Parathyroid adenoma (tissue), 2 donors: ENCODE measurements around the gene ANXA6.

Experiments
- H2AFZ ChIP-seq: fragments of 300-600 bp; sonication (generic); one replicate; pipeline ENCODE4 v1.7.0; 2017; ENCODE audit warnings: antibody characterized with exemption, mild to moderate bottlenecking
- H3K27ac ChIP-seq: fragments of 300-600 bp; sonication (generic); one replicate; pipeline ENCODE4 v1.7.0; 2017
- H3K27me3 ChIP-seq: fragments of 300-600 bp; sonication (generic); one replicate; pipeline ENCODE4 v1.7.0; 2017; ENCODE audit warnings: low read length; ENCODE audit not compliant: control insufficient read depth, insufficient read depth
- H3K36me3 ChIP-seq: fragments of 300-600 bp; sonication (generic); one replicate; pipeline ENCODE4 v1.7.0; 2017; ENCODE audit warnings: low read length; ENCODE audit not compliant: control insufficient read depth, insufficient read depth
- H3K4me1 ChIP-seq: fragments of 300-600 bp; sonication (generic); one replicate; pipeline ENCODE4 v1.7.0; 2017; ENCODE audit warnings: control low read depth
- H3K4me2 ChIP-seq: fragments of 300-600 bp; sonication (generic); one replicate; pipeline ENCODE4 v1.7.0; 2017; ENCODE audit warnings: low read length
- H3K4me3 ChIP-seq: fragments of 300-600 bp; sonication (generic); one replicate; pipeline ENCODE4 v1.7.0; 2017; ENCODE audit warnings: low read depth, low read length
- H3K79me2 ChIP-seq: fragments of 300-600 bp; sonication (generic); one replicate; pipeline ENCODE4 v1.7.0; 2017; ENCODE audit warnings: control low read depth
- H3K9ac ChIP-seq: fragments of 300-600 bp; sonication (generic); one replicate; pipeline ENCODE4 v1.7.0; 2017; ENCODE audit warnings: mild to moderate bottlenecking
- H3K9me3 ChIP-seq: fragments of 300-600 bp; sonication (generic); one replicate; pipeline ENCODE4 v1.7.0; 2017; ENCODE audit warnings: low read length; ENCODE audit not compliant: control insufficient read depth
- CTCF ChIP-seq: fragments of 300-600 bp; sonication (generic); IDR thresholded peaks from one replicate; pipeline ENCODE4 v1.7.0; 2017; ENCODE audit warnings: antibody characterized with exemption, mild to moderate bottlenecking
- donor health status: primary hyperparathyroidism.

The ANXA6 gene

GRCh38 chr5:151063142-151063989 is 94.2 kb downstream of the ANXA6 start:
- Histone ChIP-seq H3K4me2 (no peak overlapping the region), H3K27me3 (no peaks in the 10 kb centered on the region), H3K9ac (no peak overlapping the region), H2AFZ (no peak overlapping the region), H3K4me1 (peaks cover 40% of the 10 kb centered on the region), H3K36me3 (no peaks in the 10 kb centered on the region), H3K4me3 (no peak overlapping the region), H3K9me3 (no peaks in the 10 kb centered on the region), H3K79me2 (peaks cover 93% of the 10 kb centered on the region), H3K27ac (peak overlapping the region; percentile 17)
- TF ChIP-seq CTCF = no peak

DNA sequence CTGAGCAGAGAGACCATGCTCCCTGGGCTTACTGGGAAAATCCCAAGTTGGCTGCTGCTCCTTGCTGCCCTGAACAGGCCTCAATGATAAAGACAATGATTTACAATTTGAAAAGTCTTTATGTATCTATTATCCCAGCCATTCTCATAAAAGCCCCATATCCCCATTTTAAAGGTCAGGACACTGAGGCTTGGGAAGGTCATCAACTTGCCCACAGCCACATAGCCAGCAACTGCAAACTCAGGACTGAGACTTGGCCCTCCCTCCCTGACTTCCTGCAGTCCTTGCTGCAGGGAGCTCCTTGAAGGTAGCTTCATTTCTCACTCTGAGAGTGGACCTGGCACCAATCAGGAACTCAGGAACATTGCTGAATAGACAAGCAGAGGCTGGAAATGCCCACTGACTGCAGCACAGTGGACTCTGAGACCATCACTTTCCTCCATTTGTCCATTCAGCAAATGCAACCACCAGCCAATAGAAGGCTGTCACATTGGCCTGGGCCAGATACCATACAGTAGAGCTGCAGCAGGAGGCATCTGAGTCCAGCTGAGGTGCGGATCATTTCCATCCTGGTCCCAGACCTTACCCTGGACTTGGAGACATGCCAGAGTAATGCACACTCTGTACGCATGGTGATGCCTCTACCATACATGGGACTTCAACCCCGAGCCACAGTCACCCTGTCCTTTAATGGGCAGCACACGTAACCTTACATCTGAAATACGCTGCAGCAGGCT is 95.0 kb downstream of the ANXA6 start:
- H3K9ac ChIP-seq = no peak overlapping the region
- H3K36me3 ChIP-seq = no peaks in the 10 kb centered on the region
- no peak overlapping the region for H3K4me3 ChIP-seq
- no peak overlapping the region for H3K4me2 ChIP-seq
- TF ChIP-seq CTCF = no peak
- no peaks in the 10 kb centered on the region for H3K27me3 ChIP-seq
- no peak overlapping the region for H3K27ac ChIP-seq
- H3K9me3 ChIP-seq = no peaks in the 10 kb centered on the region
- peaks cover 32% of the 10 kb centered on the region for H3K4me1 ChIP-seq
- H2AFZ ChIP-seq = no peak overlapping the region
- peaks cover 93% of the 10 kb centered on the region for H3K79me2 ChIP-seq

DNA sequence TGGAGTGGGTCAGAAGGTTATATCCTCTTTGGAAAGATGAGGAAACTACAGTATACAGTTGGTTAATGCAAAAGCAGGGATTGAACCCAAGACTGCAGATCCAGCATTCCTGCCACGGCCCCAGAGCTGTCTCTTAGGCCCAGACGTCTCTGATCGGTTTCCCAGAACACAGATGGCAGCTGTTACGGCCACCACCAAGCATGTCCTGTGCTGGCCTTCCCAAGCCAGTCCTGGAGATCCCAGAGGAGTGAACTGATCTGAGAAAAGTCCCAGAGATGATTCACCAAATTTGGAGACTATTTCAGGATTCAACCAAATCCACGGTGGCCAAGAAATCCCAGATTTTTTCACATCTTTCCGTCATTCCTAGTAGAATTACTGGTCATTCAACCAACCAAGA is 96.8 kb downstream of the ANXA6 start:
- no peak overlapping the region for H3K4me3 ChIP-seq
- no peak overlapping the region for H3K9ac ChIP-seq
- no peaks in the 10 kb centered on the region for H3K9me3 ChIP-seq
- H3K36me3 ChIP-seq = no peaks in the 10 kb centered on the region
- no peak overlapping the region for H2AFZ ChIP-seq
- H3K4me1 ChIP-seq = peaks cover 30% of the 10 kb centered on the region
- TF ChIP-seq CTCF = no peak
- H3K4me2 ChIP-seq = no peak overlapping the region
- no peak overlapping the region for H3K27ac ChIP-seq
- H3K27me3 ChIP-seq = no peaks in the 10 kb centered on the region
- H3K79me2 ChIP-seq = peaks cover 83% of the 10 kb centered on the region

- Histone ChIP-seq H3K27ac (no peak overlapping the region), H3K4me1 (peaks cover 31% of the 10 kb centered on the region), H3K4me2 (no peak overlapping the region), H3K79me2 (peaks cover 75% of the 10 kb centered on the region), H3K9me3 (no peaks in the 10 kb centered on the region), H3K36me3 (no peaks in the 10 kb centered on the region), H3K27me3 (no peaks in the 10 kb centered on the region), H2AFZ (no peak overlapping the region), H3K4me3 (no peak overlapping the region), H3K9ac (no peak overlapping the region)
- TF ChIP-seq CTCF = no peak
Observed at GRCh38 chr5:151058891-151059489, 98.6 kb downstream of the ANXA6 start.
